Measurements from ENCODE around the gene LDHAL6B.

LDHAL6B gene

DNA sequence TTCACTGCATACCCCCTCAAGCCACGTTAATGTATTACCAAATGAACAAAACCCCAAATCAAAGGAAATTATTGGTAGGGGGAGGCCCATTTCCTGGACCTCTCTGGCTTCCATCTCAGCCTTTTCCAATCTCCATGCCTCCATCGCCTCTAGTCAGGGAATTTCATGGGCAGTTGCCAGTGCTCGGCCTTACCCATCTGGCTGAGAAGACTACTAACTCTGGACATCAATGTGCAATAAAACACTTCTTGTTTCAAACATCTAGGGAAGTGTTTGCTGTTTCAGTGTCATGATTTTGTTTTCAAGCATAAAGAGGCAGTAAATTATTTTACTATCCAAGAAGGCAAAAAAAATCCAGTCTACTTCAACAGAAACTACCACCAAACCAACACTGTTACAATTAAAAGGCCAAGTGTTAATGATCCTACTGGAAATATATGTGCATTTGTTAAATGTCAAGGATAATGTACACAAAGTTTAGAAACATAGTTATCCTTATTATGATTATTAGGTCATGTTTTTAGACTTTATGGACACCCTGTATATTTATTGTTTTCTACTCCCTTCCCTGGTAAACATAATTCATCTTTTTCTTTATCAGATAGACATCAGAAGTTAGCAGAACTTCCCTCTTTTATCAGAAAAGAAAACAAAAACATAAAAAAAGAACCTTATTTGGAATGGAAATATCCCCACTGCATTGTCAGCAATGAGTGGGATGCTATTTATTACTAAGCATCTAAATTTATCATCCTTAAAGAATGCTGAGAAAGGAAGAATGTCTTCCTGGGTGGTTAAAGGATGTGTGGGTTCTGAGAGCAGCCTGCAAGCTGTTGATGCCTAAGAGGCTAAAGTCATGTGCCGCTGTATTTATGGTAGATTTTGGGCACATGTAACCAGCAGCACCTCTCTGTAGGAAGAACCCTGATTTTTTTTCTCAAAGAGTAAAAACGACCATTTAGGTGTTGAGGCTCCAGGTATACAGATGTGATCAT lies 15.2 kb downstream of the LDHAL6B start:
- DNase-seq: no peak

- no peak for DNase-seq
Observed at GRCh38 chr15:59222906-59223550, 16.4 kb downstream of the LDHAL6B start.

DNA sequence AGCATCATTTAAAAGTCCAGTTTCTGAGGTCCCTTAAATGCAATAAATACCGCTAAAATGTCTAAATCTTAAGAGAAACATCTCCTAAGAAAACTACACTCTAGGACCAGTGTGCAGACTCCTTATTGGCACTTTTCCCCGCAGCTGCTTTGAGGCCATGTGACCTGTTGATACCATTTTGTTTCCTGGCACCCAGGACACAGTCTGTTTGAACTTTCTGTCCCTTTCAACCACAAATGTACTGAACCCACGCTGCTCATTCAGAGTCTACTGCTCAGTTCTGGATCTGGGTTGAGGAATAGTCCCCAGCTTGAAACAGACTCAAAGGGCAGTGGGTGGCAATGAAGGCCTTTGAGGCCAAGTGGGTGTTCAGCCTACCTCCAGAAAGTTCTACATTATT lies 17.1 kb downstream of the LDHAL6B start:
- no peak for DNase-seq

DNA sequence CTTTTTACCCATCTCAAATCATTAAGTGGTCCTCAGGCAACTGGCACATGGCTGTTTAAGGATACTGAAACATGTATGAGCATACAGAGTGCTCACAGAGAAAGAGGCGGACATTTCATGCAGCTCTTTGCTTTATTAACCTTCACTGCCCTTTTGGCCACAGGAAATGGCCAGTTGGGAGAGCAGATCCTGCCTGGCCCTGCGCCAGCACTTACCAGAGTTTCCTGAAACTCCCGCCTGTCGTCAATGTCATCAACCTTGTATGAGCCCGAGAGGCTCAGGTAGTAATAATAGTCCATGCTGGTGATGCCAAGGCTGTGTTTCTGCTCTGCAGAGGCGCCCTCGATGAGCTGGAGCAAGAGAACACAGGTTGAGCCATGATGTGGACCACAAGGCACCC lies 17.8 kb downstream of the LDHAL6B start:
- peak in 1 of 3 experiments; percentile 11 for DNase-seq

DNA sequence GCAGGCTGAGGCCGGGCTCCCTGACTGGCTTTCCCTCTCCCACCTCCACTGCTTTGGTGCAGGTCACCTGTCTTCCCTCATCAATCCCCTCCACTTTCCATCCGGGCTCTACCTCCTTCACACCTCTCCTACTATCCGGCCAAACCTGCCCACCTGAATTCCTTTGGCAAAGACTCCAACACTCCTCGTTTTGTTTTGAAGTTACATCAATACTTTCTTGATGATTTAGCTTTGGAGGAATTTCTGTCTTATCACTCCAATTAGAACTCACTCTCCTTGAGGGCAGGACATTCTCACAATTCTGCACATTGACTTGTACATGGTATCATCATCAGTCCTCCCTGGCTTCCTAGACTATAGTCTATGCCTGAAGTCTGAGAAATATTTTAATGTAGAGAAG lies 20.4 kb downstream of the LDHAL6B start:
- DNase-seq: no peak

DNA sequence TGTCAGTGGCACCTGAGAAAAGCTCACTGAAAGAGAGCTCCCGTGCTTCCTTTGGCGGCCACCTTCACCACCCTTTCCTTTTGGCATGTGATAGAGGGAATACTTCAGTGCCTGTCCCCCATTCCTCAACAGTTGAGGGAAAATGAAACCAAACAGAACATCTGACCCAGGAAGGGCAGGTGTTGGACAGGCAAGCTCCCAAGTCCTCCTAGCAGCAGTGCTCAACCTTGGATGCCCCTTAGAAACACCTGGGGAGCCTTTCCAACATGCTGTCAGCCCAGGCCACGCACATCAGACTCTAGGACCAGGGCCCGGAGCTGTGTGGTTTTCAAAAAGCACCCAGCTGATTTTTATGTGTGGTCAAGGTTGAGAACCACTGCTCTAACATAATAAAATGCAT lies 22.4 kb downstream of the LDHAL6B start:
- no peak for DNase-seq

GRCh38 chr15:59229453-59229852 lies 22.8 kb downstream of the LDHAL6B start:
- no peak for DNase-seq

GRCh38 chr15:59230531-59231055 lies 23.9 kb downstream of the LDHAL6B start:
- DNase-seq: no peak

DNA sequence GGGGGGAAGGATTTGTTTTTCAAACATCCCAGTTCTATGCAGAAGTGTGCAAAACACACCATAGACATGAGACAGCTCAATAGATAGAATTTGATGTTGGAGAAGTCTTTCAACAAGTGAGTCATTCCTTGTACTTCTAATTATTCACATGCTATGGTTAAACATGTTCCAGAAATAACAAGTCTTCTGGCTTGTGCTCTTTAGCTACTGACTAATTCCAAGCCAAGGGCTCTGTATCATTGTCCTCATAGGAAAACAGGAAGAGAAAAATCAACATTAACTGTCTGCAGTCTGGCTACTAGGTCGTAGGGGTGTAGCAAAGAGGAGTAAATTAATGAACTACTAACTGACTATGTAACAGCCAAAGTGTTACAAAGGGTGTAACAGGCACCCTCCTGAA lies 25.8 kb downstream of the LDHAL6B start:
- DNase-seq: no peak

DNA sequence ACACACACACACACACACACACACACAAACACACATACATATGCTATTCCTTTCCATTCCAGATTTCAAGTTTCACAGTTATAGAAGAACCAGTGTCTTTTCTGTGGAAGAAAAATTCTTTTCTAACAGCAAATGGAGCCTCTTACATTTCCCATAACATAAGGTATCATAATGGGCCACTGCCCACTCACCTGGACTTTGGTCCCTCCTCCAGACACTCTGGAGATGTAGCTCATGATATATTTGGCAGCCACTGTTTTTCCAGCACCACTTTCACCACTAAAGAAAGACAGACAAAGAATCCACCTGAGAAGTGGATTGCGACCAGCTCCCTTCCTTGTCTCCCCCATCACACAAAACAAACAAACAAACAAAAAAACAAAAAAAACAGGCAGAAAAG lies 29.8 kb downstream of the LDHAL6B start:
- DNase-seq: peak in 1 of 3 experiments; percentile 58

DNA sequence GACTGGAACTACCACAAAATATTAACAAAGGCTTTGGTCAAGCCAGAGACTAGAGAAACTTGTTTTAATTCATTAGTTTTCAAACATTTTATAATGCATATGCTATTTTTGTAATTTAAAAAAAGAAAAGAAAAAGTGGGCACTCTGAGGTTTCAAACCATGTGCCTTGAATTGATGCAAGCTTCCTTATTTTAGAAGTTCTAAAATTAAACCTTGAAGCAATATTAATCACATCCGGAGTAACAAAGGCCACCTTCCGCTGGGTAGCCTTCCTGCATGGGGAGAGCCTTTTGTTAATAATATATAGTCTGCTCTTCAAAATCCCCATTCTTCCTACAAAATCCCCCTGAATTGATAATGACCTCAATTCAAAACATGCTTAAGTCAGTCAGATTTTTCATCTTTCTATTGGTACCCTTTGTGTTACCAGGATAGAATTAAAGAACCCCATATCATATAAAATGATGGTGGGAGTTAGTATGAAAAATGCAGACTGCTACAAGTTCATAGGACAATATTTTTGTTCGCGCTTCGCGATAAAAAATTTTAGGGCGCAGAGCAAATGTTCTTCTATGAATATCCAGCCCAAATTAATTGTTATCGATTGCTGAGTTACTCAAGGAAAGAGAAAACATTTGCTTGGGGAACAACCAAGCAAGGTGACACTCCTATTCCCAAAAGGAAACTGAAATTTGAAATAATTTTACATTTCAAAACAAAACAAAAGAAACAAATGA lies 30.6 kb downstream of the LDHAL6B start:
- DNase-seq: no peak

GRCh38 chr15:59237924-59238331 lies 31.3 kb downstream of the LDHAL6B start:
- no peak for DNase-seq

- DNase-seq: no peak
Observed at GRCh38 chr15:59240036-59240435, 33.4 kb downstream of the LDHAL6B start.

DNA sequence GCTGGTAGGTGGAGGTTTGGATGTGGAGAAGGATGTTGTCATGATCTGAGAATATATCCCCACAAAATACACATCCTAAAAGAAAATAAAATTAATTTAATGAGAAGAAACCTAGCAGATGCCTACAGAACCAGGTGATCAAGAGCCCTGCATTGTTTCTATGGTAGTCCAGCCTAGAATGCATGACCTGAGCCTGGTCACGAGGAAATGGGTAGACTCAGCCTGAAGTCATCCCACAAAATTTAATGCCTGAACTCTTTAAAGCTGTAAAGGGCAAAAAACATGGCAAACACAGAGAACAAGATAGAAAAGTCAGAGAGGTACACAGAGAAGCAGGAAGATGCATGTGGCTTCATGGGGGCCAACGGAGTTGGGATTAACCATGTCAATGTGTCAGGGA lies 36.0 kb downstream of the LDHAL6B start:
- no peak for DNase-seq

DNA sequence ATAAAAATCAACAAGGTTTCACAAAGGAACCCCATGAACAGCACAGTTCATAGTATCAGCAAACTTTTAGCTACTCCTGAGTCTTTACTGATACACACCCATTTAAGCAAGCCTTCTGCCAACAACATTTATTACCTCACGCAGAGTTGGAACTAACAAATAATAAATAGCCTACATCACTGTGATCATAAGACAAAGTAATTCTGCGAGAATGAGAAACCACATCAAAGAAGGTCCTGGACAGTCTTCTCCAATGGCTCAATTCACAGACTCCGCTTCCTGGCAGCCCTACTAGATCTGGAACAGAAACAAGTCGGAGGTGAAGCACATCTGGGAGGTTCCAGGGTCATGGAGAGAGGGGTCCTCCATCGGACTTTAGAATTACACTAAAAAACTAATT lies 37.0 kb downstream of the LDHAL6B start:
- DNase-seq: no peak

GRCh38 chr15:59244337-59244736 lies 37.7 kb downstream of the LDHAL6B start:
- no peak for DNase-seq

- no peak for DNase-seq
Observed at GRCh38 chr15:59245559-59245958, 38.9 kb downstream of the LDHAL6B start.

GRCh38 chr15:59247364-59247763 lies 40.7 kb downstream of the LDHAL6B start:
- DNase-seq: peak; percentile 23 to 79 (median 56)

GRCh38 chr15:59249816-59250215 lies 43.2 kb downstream of the LDHAL6B start:
- no peak for DNase-seq

DNA sequence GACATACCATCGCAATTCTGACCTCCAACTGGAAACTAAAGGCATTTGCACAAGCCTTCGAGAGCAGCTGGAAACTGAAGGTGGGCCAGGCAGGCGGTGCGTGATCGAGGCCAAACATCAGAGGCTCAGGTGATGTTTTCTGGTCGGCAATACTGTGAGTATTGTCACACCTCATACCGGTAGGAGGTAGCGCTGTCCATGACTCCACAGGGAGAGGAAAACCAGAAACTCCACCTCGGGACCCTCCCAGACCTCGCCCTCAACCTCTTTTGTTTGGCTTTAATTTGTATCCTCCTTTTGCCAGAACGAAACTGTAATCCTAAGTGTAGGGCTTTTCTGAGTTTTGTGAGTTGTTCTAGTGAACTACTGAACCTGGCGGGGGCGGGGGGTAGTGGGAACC lies 43.6 kb downstream of the LDHAL6B start:
- DNase-seq: no peak

DNA sequence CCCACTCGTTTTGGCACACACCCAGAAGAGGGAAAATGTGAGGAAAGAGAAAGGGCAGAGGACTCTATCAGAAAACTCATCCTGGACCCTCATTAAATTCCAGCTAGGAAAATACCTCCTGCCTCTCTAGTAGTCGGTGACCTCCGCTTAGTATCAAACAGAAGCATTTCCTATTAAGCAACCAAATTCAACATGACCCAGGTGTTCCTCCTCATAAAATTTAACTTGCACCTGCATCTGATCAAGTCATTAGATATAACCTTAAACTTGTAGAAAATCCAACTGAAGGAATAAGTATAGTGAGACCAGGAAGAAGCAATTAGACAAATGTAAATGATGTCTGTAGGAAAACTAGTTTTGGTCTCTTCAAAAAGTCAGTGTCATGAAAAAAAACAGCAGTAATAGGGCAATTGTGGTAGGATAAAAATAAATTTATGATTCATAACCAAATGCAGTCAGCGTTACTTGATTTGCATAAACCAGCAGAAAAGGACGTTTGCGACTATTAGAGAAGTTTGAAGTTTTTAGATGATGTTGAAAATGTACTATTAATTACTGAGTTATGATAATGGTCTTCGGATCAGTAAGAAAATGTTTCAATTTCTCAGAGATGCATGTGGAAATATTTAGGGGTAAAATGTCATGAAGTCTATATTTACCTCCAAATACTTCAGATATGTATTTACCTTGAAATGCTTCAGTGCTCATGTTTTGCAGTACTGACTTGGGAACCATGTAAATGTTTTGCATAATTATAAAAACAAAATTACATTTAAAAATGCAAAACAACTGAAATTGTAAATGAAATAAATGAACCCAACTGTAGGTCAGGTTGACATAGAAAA lies 44.6 kb downstream of the LDHAL6B start:
- DNase-seq: no peak

- DNase-seq: no peak
Observed at GRCh38 chr15:59252137-59252536, 45.5 kb downstream of the LDHAL6B start.

Measured in NCI-H1417 (cell line).